Stimulated activated CD4-positive, alpha-beta T cell treated with anti-CD3 and anti-CD28 coated beads, Interleukin-4, amount 100 ng/mL, for 1 hour (primary cell): ENCODE results near the gene TAOK3.
"Not testable (repeated sequence)": the region's sequence is repeated elsewhere in the genome, so short reads cannot be mapped to it uniquely, and the experiment has no call there.

Experiments used
- DNase-seq: peaks from one replicate; pipeline ENCODE4 v3.0.0-alpha.2; 2020

TAOK3 gene

DNA sequence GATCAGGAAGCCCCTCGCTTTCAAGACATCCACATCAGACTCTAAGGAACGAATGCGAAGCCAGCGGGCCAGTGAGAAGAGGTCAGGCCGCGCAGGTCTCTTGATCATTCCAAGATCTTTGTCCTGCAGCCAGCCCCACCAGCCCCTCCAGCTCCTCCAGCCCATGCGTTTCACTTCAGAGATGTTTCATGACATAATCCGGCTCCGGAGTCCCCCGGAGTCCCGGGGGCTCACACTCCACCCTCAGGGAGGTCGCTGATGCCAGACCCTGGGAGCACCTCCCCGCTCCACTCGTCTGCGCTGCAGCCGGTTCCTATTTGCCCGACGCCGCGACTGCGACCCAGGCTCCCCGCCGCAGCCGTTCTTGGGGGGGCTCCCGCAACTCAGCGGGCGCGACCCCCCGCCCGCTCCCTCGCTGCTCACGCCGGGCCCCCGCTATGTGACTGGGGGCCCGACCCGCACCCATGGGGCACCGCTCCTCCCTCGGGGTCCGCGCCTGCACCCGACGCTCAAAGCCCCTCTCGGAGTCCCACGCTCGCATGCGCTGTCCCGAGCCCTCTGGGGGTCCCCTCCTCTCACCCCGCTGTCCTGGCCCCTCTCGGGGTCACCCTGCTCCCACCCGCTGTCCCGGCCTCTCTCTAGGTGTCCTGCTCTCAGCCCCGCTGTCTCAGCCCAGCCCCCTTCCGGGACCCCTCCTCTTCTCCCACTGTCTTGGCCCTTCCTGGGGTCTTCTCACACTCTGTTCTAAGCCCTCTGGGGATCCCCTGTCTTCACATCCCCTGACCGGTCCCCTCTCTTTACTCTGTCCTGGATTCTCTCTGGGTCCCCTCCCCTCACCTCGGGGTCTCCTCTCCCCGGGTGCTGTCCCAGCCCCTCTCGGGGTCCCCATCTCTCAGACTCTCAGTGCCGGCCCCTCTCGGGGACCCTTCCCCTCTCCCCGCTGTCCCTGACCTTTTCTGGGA lies 1.1 kb downstream of the TAOK3 start:
- DNase-seq = peak; percentile 14

DNA sequence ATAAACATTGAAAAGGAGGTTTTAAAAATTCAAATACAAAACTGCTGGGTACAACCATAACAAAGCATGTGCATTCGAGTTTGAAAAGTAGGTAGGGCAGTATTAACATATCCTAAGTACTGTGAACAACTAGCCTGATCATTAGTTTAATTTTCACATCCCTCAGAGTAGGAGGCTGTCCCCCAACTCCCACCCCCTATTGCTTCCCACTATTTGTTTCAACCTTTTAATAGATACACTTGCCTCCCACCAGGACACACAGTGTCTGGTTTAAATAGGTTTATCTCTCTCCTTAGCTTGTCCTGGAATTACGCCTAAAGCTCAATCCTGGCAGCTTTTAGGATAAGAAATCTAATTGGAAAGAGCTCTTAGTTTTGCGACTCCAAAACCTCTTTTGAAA lies 2.1 kb downstream of the TAOK3 start:
- no peak for DNase-seq

DNA sequence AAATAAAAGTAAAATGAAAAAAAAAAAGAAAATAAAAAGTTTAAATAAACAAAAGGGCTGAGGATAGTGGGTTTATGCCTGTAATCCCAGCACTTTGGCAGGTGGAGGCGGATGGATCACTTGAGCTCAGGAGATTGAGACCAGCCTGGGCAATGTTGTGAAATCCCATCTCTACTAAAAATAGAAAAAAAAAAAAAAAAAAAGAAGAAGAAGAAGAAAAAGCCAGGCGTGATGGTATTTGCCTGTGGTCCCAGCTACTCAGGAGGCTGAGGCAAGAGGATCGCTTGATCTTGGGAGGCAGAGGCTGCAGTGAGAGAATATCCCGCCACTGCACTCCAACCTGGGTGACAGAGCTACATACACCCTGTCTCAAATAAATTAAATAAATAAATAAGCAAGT lies 3.9 kb downstream of the TAOK3 start:
- DNase-seq = no peak

DNA sequence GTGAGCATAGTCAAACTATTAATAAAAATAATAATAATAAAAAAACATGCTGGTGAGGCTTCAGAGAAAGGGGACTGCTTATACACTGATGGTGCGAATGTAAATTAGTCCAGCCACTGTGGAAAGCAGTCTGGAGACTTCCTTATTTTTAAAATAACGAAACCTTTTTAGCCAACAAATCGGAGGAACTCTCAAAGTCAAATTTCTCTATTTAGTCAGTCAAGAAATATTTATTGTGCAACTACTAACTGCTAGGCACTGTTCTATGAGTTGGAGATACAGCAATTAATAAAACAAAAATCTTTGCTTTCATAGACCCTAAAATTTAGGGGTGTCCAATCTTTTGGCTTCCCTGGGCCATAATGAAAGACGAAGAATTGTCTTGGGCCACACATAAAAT lies 10.8 kb downstream of the TAOK3 start:
- DNase-seq = no peak

DNA sequence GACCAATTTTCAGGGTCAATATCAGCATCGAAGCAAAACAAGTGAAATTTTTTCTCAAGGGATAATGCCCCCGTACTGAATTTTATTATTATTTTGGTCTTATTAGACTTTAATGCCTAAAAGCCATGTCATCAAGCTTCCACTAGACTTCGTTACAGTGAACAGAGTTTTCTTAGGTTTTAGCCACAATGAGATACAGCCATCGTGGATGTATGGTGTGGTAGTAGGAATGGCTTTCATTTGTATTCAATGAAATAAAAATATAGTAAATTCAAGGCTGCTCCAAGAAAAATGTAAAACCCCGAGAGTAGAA lies 11.7 kb downstream of the TAOK3 start:
- no peak for DNase-seq

GRCh38 chr12:118359541-118359915 lies 13.2 kb downstream of the TAOK3 start:
- no peak for DNase-seq

DNA sequence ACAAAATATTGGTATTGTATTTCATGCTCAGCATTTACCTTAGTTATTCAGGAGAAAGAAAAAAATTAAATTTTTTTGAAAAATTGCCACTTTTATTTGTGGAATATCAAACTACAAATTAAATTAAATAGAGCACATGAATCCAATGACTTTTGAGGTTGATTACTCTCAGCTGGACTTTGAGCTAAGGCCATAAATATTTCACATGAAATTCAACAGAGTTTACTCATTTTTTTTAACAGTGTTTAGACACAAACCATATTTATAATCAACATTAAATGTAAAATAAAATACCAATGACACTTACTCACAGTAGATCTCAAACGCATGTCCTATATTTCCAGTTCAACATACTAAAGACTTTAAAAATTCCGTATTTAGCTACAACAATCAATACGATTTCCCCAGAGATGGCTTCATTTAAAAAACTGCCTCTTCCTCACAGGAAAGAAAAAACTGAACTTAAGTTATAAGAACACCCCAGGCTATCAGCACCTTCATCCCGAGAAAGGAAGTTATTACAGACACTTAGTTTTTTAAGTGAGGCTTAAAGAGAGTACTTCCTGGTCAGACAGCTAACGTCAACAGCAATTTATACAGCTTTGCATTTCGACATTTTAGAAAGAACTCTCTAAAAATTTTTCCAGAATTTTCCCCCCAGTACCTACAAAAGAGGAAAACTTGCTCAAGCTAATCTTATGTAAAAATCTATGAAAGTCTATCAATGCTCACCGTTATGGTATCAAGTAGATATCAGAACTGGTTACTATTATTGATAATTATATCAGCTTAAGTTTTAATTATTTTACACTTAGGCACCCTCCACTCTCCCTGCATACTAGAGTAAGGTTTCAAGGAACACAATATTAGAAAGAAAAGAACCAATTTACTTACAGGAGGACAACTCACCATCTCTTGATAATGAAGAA lies 13.8 kb downstream of the TAOK3 start:
- no peak for DNase-seq

- no peak for DNase-seq
Observed at GRCh38 chr12:118358008-118358359, 14.7 kb downstream of the TAOK3 start.

- DNase-seq = peak; percentile 18
Observed at GRCh38 chr12:118357257-118358007, 15.3 kb downstream of the TAOK3 start.

- DNase-seq = no peak
Observed at GRCh38 chr12:118356809-118357256, 15.9 kb downstream of the TAOK3 start.

DNA sequence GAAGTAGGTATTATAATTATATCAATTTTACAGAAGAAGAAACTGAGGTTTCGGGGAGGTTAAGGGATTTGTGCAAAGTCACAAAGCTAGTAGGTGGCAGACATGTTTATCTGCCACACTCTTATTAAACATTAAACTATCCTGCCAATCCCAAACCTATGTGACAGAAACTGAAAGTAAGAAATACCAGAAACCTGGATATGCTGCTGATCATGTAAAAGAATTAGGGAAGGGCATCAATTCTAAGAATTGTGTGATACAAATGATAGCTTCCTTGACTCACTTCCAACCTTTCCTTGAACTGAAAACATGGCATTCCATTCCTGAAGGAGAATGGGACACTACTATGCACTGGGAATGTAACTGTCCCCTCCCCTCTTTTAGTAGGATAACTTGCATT lies 16.9 kb downstream of the TAOK3 start:
- no peak for DNase-seq

- DNase-seq = no peak
Observed at GRCh38 chr12:118354903-118355302, 17.8 kb downstream of the TAOK3 start.

DNA sequence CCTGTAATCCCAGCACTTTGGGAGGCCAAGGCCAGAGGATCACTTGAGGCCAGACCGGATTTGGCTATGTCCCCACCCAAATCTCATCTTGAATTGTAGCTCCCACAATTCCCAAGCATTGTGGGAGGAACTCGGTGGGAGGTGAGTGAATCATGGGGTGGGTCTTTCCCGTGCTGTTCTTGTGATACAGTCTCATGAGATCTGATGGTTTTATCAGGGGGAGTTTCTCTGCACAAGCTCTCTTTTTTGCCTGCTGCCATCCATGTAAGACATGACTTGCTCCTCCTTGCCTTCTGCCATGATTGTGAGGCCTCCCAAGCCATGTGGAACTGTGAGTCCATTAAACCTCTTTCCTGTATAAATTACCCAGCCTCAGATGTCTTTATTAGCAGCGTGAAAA lies 18.2 kb downstream of the TAOK3 start:
- not testable (repeated sequence) for DNase-seq

- no peak for DNase-seq
Observed at GRCh38 chr12:118353721-118354120, 19.0 kb downstream of the TAOK3 start.

DNA sequence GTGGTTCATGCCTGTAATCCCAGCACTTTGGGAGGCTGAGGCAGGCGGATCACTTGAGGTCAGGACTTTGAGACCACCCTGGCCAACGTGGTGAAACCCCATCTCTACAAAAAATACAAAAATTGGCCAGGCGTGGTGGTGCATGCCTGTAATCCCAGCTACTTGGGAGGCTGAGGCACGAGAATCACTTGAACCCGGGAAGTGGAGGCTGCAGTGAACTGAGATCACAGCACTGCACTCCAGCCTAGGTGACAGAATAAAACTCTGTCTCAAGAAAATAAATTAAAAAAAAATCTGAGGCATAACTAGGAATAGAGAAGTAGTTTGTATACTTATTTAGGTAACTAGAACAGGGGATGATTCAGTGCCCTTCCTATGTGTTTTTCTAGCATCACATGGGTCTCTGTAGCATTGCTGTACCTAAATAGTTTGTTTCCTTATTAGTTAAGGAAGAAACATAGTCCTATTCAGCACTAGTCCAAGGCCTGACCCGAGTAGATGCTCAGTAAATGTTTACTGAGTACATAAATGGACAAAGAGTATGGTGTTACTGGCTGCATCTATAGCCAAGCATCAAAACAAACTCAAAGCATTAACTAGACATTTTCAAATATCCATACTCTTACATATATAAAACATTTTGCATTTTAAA lies 21.7 kb downstream of the TAOK3 start:
- DNase-seq = no peak

DNA sequence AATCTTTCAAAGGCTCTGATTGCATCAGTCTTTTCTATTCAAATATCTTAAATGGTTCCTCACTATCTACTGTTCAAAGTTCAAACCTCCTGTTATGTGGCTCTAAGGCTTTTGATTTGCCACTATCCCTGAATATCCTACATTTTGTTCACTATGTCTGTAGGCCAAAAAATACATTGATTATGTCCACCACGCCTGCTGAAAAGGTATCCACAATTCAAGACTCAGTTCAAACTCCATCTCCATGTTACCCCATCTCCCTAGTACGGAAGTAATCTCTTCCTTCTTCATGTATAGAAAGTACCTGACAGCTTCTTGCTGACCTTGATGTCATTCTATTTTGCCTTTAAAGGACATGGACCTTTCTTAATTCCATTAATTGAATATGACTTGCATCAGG lies 24.8 kb downstream of the TAOK3 start:
- DNase-seq = no peak

DNA sequence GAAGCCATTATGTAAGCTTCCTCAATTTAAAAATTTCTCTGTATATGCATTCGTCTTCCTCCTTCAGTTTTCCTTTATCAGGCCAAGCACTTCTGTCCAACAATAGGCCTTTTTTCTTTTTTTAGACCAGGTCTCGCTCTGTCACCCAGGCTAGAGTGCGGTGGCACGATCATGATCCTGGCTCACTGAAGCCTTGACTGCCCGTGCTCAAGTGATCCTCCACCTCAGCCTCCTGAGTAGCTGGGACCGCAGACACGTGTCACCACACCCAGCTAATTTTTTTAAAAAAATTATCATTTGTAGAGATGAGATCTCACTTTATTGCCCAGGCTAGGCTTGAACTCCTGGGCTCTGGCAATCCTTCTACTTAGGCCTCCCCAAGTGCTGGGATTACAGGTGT lies 25.8 kb downstream of the TAOK3 start:
- no peak for DNase-seq

- no peak for DNase-seq
Observed at GRCh38 chr12:118345355-118345754, 27.4 kb downstream of the TAOK3 start.

DNA sequence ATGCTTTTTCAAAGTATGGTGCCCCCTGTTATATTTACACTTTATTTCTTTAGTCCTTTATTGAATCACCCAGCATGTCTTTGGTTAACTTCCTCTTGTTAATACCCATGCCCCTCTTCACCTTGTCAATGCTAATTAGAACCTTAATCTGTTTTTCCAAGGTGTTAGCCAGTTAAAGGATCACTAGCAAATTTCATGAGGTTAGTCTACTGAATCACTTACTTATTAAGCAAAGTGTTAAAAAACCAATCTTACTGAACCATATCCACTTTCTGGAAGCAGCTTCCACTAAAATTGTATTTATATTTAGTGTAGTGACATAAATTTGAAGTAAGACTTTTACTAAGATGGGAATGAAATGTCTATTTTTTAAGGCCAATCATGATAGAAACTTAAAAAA lies 27.9 kb downstream of the TAOK3 start:
- no peak for DNase-seq

DNA sequence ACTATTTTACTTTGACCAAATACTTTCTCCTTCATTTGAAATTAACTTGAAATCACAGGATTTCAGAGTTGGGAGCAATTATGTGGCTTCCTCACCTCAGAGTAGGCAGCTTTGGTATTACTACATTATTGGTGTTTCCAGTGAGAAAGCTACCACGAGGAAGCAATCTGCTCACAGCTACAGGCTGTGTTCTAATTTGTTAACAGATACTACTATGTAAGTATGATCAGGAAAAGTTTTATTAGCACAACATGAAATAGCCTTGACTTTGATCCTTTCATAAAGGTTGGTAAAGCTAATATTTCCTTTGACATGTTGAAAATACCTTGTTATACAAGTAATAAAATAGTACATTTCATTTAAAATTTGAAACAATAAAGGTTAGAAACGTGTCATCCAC lies 30.6 kb downstream of the TAOK3 start:
- DNase-seq = no peak

DNA sequence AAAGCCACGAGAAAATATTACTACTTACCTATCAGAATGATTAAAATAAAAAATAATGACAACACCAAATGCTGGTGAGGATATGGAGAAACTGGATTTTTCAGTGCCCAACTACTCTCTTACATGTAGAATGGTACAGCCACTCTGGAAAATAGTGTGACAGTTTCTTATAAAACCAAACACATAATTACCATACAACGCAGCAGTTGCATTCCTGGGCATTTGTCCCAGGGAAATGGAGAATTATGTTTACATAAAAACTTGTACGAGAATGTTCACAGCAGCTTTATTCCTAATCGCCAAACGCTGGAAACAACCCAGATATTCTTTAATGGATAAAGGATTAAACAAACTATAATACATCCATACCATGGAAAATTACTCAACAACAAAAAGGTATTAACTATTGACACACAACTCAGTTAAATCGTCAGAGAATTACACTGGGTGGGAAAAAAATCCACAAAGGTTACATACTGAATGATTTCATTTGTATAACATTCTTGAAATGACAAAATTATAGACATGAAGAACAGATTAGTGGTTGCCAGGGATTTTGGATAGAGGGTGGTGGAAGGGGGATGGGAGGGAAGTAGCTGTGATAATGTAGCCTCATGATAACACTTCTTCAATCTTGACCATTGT lies 35.4 kb downstream of the TAOK3 start:
- no peak for DNase-seq

GRCh38 chr12:118336123-118336522 lies 36.6 kb downstream of the TAOK3 start:
- no peak for DNase-seq
